ENCODE data around the gene RALGAPA1.
"Not testable (repeated sequence)": the region's sequence is repeated elsewhere in the genome, so short reads cannot be mapped to it uniquely, and the experiment has no call there.

RALGAPA1 gene

DNA sequence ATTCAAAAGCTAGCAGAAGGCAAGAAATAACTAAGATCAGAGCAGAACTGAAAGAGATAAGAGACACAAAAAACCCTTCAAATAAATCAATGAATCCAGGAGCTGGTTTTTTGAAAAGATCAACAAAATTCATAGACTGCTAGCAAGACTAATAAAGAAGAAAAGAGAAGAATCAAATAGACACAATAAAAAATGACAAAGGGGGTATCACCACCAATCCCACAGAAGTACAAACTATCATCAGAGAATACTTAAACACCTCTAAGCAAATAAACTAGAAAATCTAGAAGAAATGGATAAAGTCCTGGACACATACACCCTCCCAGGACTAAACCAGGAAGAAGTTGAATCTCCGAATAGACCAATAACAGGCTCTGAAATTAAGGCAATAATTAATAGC, 189.6 kb downstream of the RALGAPA1 start:
- not testable (repeated sequence) for DNase-seq

DNA sequence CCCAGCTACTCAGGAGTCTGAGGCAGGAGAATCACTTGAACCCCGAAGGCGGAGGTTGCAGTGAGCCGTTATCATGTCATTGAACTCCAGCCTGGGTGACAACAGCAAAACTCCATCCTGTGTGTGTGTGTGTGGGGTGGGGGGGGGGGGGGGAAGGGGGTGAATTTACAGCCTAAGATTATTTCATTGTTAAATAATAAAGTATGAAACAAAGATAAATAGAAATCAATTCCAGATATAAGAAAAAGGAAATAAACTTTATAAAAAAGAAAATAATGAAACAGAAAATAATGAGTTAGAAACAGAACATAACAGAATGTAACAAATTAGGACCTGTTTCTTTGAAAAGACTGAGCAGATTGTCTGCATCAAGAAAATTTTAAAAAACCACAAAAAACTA, 191.6 kb downstream of the RALGAPA1 start:
- DNase-seq, result no peak

DNA sequence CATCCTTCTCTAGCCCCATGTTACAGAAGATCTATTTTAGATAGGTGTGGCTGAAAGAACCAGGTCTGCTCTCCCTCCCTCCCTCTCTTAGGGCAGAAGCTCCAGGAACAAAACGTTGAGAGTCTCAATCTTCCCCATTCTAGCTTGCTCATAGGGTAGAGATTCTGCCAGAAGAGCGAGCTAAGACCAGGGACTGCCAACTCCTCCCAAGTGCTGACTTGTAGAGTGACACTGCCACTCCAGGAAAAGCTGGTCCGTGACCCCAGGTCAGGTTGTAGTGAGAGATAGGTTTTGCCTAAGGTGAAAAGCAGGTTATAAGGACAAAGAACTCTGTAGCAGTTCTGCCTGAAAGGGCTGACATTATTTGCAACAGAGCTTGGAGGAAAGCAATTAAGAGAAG, 201.7 kb downstream of the RALGAPA1 start:
- DNase-seq, result no peak

DNA sequence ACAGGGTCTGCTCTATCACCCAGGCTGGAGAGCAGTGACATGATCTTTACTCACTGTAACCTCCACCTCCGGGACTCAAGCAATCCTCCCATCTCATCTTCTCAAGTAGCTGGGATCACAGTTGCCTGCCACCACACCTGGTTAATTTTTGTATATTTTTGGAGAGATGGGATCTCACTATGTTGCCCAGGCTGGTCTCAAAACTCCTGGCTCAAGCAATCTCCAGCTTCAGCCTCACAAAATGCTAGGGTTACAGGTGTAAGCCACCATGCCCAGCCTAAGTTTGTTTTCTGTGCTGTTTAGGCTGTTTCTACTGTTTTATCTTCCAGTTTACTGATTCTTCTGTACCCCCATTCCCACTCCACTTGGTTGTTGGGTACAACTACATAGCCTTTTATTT, 208.8 kb downstream of the RALGAPA1 start:
- DNase-seq, result no peak

DNA sequence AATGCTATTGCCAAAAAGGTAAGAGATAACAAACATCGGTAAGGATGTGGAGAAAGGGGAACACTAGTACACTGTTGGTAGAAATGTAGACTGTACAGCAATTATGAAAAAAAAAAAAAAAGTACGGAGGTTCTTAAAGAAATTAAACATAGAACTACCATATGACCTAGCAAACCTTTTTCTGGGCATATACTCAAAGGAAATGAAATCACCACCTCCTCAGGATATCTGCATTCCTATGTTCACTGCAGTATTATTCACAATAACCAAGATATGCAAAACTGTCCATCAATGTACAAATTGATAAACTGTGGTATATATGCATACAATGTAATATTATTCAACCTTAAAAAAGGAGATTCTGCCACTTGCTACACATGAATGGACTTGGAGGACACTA, 214.5 kb downstream of the RALGAPA1 start:
- no peak for DNase-seq

DNA sequence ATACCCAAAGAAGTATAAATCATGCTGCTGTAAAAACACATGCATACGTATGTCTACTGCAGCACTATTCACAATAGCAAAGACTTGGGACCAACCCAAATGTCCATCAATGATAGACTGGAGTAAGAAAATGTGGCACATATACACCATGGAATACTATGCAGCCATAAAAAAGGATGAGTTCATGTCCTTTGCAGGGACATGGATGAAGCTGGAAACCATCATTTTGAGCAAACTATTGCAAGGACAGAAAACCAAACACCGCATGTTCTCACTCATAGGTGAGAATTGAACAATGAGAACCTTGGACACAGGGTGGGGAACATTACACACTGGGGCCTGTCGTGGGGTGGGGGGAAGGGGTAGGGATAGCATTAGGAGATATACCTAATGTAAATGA, 221.7 kb downstream of the RALGAPA1 start:
- not testable (repeated sequence) for DNase-seq

DNA sequence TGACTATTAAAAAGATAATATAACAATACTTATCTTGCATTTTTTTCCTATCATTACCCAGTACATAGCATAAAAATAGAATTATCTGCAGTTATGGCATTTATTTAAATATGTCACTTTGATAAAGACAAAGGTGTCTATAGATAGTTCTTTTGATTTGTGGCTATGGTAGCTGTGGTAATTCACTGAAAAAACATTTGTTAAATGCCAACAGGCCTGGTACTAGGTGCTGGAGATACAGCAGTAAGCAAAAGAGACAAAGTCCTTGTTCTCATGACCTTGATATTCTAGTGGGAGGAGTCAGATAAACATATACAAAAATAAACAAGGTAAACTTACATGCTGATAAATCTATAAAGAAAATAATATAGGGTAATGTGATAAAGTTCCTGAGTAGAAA, 230.5 kb downstream of the RALGAPA1 start:
- DNase-seq, result no peak

DNA sequence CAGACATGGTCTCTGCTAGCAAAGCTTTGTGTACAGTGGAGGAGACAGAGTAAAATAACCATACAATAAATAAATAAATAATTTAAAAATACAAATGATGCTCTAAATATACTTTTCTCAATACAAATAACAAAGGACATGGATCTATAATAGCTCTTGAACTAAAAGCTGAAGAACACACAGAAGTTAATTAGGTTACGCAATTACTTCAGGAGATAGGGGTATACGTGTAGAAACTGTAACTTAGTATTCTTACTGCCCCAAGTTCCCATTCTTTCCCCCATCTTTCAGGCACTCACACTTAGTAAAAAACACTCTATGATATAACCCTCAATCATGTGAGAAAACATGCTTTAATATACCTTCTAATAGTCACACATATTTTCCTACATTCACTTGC, 231.0 kb downstream of the RALGAPA1 start:
- no peak for DNase-seq

DNA sequence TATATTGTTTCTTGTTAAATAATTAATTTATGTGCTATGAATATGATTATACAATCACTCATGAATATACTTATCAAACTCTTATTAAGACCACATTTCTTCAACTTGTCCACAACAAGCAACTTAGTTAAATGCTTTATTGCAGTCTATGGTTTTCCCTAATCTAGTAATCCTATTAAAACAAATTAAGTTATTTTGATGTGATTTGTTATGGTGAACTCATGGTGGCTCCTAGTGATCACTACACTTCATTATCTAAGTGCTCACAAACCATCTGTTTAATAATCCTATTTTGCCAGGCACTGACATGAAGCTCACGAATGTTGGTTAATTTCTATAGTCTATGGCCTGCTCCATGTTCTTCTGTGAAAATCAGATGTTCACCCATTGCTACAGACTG, 232.2 kb downstream of the RALGAPA1 start:
- DNase-seq, result no peak

DNA sequence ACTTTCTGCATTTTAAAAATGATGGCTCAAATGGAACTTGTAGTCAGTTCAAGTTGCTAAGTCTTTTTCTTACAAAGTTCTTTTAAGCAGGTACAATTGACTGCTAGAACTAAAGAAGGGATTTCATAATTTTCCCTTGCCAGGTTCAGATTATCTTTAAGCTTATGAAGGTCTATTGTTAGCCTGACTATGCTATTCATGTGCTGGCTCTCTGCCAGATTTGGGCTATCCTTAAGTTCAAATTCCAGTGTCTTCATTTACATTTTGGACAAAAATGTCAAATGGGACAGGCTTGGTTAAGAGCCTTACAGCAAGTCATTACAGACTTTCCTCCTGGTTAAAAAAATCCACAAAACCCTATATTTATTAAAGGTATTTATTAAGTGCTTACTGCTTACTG, 232.8 kb downstream of the RALGAPA1 start:
- DNase-seq, result no peak

DNA sequence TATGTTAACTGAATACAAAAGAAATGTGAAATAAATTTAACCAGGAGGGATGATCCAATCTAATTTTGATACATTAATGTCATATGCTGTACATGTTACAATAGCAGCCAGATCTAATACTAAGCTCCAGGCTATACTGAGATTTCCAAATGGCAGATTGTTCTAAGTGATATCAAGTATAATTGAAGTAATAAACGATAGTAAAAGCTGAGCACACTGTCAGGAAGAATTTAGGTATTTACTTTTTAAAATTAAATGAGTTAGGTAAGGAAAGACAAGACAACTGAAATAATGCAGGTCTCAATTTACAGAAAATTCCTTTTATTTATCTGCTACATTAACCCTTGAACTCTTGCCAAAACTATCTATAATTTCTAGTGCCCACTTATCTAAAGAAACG, 235.2 kb downstream of the RALGAPA1 start:
- no peak for DNase-seq

DNA sequence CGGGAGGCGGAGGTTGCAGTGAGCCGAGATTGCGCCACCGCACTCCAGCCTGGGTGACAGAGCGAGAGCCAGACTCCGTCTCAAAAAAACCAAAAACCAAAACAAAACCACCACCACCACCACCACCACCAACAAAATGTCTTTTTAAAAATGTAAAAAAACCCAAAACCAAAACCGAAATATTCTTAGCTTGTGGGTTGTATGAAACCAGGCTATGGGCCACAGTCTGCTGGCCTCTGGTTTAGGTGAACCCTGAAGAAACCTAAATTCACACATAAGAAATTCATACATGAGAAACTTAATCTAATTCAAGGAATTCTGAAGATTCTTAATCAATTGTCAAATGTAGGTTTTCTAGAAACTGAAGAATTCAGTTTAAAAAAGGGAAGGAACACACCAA, 237.5 kb downstream of the RALGAPA1 start:
- DNase-seq, result no peak

DNA sequence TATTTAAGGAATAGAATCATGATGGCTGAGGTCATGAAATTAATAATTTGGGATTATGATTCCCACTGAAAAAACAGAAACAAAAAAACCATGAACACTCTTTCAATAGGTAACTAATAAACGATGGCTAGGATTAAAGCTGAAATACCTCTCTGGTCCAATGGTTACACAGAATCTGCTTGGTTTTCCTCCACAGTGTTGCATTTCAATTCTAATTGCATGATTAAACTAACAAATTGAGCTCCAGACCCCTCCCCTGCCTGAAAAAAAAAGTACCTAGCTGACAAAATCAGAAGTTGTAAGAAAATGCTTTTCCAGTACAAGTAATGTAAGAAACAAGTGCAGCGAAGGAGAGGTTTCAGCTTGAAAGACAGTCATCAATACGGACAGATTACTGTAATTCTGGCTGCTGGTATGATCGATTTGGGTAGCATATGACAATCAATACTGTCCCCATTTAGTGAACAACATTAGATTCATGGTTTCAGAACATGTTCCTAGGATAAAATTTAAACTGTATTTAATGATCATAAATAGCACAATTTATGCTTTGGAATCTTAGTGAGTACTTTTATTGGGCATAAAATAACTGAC, 243.1 kb downstream of the RALGAPA1 start:
- no peak for DNase-seq

DNA sequence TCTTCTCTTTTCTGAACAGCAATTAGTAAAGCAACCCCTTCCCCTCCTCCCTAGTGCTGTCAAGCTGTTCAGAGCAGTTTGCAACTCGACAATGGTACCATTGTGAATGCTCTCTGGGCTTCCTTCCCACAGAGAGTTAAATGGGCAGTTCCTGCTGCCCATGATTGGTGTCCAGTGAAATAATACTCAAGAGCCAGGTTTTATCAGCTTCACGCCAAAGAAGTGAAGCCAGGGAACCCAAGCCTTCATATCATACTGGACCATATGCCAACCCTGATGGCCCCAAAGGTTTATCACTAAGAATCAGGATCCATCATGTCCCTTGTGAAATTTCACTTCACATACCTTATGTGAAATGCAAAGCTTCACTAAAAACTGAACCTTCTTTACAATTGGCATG, 250.4 kb downstream of the RALGAPA1 start:
- no peak for DNase-seq

DNA sequence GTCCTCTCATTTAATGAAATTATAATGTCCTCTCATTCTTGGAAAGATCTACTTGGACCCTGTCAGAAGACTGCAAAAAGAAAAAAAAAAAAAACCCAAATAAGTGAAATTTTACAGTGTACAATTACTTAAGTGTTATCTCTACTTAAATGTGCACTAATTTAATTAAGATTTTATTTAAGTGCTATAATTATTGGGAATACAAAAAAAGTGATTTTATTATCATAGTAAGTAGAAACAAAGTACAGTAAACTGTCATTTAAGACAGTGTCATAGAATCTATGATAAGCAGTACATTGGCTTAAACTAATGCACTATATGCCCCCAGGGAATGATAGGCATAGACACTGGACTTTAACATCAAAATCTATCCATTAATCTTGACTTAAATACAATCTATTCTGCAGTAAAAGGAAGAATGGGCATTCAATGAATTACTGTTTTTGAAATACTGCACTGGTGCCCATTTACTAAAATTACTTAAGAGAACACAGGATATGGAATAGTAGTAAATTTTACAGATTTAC, 251.8 kb downstream of the RALGAPA1 start:
- DNase-seq, result no peak

DNA sequence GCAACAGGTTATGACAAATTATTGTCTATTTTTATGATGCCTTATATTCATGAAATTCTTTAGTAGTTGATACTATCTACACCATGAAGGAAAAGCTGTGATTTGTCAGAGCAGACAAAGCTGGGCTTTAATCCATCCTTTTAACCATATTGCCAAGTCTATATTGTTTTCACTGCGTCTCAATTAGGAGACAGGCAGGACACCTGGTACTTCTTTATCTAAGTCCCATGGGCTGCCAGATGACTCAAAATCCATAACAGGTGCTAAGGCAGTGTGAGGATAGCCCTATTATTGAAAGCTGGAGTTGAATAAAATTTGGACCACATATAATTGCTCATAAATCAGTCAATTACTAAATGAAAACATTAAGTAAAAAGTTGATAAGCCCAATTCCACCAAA, 252.5 kb downstream of the RALGAPA1 start:
- no peak for DNase-seq

DNA sequence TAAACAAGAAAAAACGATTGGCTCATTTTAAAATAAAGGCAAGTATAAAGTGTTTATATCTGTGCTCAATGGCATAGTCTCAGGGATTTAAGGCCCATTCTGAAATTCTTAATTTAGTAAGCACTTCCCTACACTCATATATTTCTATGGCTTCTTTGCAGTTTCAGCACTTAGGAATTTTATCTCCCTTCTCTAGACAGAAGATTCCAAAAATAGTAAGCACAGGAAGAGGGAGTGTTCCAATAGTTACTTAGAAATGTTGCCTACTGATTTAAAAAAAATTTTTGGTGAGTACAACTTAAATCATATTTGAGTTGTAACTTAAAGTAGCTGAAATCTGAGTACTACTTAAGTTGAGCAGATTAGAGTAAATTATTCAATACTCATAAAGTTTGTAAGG, 255.3 kb downstream of the RALGAPA1 start:
- no peak for DNase-seq

DNA sequence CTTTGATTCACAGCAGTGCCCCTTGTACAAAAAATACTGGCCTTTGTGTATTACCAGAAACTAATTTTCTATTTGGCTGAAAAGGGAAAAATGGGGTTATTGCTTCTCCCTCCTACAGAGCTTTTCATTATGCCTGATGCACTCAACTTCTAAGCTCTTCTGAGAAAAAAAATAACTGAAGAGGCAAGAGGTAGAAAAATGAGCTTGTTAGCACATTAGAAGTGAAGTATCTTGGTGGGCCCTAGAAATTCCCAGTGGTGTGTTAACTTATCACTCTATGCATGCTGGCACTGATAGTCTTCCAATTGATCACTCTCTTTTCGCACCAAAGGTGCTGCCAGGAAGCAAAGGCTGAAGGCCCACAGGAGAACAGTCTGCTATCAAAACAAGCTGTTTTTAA, 258.0 kb downstream of the RALGAPA1 start:
- no peak for DNase-seq

DNA sequence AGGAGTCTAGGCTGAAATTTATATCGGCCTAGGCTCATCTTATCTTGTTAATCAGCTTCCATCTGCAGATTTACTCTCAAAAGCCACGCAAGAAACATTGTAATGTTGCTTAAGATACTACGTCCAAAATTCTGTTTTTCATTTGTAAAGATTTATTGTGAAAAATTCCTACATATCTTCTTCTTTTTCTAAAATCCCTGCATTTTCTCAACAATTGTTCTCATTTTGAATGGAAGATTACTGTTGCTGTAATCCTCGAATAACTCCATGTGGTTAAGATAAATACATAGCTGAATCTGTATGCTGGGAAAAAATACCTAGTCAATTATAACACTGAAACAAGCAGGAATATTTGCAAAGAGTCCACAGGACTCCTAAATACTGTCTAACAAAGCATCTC, 259.5 kb downstream of the RALGAPA1 start:
- DNase-seq, result no peak

DNA sequence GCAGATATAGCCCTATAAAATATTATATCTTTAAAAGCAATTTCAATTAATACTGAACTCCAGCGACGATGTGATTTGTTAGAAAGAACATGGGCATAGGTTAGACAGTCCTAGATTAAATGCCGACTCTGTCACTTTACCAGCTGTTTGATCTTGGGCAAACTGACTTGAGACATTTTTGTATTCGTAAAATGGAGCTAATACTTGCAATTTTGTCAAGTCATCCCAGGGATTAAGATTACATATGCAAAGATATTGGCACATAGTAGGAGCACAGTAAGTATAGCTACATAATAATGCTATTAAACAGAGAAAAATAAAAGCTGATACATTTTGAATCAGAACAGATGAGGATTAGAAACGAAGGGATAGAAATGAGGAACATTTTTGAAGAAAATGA, 266.1 kb downstream of the RALGAPA1 start:
- DNase-seq, result no peak

DNA sequence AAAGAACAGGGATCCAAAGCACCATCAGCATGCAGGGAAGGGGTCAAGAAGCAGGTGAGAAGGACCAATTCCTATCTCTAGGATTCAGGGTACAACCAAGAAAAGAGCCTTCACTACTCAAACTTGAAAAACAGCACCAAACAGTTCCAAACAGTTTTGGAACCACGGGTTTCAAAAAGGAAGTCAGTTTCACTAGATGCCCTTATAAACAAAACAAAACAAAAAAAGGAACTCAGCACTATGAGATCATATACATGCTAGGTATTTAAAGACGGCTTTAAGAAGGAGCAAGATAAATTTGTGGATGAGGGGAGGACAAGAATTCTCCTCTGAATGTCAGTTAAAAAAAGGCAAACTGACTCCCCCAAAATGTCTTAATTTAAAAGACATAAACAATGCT, 269.1 kb downstream of the RALGAPA1 start:
- no peak for DNase-seq

DNA sequence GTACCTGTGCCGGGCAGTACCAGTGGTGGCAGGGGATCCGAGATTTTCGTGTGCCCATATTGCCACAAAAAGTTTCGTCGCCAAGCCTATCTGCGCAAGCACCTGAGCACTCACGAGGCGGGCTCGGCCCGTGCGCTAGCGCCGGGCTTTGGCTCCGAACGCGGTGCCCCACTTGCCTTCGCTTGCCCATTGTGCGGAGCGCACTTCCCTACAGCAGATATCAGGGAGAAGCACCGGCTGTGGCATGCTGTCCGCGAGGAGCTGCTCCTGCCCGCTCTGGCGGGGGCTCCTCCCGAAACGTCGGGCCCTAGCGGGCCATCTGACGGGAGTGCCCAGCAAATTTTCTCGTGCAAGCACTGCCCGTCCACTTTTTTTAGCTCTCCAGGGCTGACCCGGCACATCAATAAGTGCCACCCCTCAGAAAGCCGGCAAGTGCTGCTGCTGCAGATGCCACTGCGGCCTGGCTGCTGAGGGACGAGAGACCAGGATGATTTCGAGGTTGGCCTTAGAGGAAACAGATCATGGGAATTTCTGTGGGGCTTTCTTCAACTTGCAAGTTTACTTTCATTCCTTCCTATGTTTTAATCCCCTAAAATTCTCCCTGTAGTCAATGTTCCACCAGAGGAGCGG, 273.5 kb downstream of the RALGAPA1 start:
- DNase-seq, result no peak

DNA sequence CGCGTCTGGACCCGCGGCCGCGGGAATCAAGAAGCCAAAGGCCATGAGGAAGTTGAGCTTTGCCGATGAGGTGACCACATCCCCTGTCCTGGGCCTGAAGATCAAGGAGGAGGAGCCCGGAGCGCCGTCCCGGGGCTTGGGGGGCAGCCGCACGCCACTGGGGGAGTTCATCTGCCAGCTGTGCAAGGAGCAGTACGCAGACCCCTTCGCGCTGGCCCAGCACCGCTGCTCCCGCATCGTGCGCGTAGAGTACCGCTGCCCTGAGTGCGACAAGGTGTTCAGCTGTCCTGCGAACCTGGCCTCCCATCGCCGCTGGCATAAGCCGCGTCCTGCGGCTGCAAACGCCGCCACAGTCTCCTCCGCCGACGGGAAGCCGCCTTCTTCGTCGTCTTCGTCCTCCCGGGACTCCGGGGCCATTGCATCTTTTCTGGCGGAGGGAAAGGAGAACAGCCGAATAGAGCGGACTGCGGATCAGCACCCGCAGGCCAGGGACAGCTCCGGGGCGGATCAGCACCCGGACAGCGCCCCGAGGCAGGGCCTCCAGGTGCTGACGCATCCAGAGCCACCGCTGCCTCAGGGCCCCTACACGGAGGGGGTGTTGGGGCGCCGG, 274.1 kb downstream of the RALGAPA1 start:
- DNase-seq, result peak; percentile 42 to 64

DNA sequence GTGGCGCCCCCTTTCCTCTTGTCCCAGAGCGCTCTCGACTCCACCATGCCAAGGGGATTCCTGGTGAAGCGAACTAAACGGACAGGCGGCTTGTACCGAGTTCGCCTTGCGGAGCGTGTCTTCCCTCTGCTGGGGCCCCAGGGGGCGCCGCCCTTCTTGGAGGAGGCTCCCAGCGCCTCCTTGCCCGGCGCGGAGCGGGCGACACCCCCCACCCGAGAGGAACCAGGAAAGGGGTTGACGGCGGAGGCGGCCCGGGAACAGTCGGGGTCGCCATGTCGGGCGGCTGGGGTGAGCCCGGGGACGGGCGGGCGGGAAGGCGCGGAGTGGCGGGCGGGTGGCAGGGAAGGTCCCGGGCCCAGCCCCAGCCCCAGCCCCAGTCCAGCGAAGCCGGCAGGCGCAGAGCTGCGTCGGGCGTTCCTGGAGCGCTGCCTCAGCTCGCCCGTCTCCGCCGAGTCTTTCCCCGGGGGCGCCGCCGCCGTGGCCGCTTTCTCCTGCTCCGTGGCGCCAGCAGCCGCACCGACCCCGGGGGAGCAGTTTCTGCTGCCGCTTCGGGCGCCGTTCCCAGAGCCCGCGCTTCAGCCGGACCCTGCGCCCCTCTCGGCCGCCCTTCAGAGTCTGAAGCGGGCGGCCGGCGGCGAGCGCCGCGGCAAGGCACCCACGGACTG, 274.8 kb downstream of the RALGAPA1 start:
- no peak for DNase-seq
